GM18873 (cell line): ENCODE results near the gene SIRT7.
"Not testable (repeated sequence)": the region's sequence is repeated elsewhere in the genome, so short reads cannot be mapped to it uniquely, and the experiment has no call there.

ENCODE experiments used
- ATAC-seq: cut with Tn5 transposase; IDR thresholded peaks from one replicate; pipeline ENCODE4 v1.9.1; 2021; ENCODE audit warnings: mild to moderate bottlenecking, moderate library complexity, moderate number of reproducible peaks; ENCODE audit not compliant: unreplicated experiment, low FRiP score

The SIRT7 gene

GRCh38 chr17:81955058-81955681 lies 37.2 kb upstream of the SIRT7 start:
- no peak for ATAC-seq

DNA sequence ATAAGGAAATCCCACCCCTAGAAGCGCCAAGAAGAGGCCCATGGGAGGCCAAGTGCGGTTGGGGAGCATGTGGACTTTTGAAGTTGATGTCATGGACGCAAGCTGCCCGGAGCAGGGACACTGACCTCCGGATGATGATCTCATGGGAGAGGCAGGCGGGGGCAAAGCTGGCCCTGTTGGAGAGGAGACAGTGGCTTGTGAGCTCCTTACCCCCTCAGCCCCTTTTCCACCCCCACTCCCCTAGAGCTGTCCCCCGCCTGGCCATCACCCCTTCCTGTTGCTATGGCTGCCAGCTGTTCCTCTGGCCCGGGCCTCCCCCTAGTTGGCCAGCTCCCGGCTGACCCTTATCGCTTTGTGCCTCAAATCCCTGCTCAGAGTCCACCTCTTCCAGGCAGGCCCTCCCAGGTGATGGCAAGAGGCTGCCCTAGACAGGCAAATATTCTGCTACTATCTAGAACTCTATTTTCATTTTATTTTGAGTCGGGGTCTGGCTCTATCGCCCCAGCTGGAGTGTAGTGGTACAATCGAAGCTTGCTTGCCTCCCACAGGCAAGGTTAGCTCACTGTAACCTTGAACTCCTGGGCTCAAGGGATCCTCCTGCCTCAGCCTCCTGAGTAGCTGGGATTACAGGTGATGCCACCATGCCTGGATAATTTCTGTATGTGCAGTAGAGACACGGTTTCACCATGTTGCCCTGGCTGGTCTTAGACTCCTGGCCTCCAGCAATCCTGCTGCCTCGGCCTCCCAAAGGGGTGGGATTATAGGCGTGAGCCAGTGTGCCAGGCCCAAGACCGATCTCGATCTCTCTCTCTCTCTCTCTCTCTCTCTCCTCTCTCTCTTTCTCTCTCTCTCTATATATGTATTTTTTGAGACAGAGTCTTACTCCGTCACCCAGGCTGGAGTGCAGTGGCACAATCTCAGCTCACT lies 36.4 kb upstream of the SIRT7 start:
- ATAC-seq, result no peak

DNA sequence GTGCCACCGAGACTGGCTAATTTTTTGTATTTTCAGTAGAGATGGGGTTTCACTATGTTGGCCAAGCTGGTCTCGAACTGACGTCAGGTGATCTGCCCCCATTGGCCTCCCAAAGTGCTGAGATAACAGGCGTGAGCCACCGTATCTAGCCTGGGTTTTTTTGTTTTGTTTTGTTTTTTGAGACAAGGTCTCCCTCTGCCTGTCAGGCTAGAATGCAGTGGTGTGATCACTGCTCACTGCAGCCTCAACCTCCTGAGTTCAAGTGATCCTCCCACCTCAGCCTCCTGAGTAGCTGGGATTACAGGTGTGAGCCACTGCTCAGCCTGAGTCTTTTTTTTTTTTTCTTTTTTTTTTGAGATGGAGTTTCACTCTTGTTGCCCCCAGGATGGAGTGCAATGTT lies 35.5 kb upstream of the SIRT7 start:
- not testable (repeated sequence) for ATAC-seq

DNA sequence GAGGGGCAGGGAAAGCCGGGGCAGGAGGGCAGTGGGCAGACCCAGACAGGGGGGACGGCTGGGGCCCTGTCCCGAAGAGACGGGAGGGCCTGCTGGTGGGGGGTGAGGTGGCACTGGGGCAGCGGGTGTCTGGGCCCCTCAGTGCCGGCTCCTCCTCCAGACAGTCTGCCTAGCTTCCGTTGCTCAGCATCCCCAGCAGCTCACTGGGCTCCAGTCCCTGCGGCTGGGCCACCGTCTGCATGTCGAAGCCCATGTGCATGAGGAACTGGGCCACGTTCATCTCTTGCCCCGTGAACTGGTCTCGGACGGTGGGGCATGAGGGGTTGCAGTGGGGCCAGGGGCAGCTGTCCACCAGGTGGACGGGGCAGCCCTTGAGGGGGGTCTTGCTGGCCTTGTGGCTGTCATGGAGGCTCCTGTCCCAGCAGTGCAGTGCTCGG lies 34.8 kb upstream of the SIRT7 start:
- ATAC-seq, result no peak

- ATAC-seq, result no peak
These were observed 34.1 kb upstream of the SIRT7 start for GRCh38 chr17:81951785-81952684.

GRCh38 chr17:81950501-81950900 lies 32.5 kb upstream of the SIRT7 start:
- no peak for ATAC-seq

DNA sequence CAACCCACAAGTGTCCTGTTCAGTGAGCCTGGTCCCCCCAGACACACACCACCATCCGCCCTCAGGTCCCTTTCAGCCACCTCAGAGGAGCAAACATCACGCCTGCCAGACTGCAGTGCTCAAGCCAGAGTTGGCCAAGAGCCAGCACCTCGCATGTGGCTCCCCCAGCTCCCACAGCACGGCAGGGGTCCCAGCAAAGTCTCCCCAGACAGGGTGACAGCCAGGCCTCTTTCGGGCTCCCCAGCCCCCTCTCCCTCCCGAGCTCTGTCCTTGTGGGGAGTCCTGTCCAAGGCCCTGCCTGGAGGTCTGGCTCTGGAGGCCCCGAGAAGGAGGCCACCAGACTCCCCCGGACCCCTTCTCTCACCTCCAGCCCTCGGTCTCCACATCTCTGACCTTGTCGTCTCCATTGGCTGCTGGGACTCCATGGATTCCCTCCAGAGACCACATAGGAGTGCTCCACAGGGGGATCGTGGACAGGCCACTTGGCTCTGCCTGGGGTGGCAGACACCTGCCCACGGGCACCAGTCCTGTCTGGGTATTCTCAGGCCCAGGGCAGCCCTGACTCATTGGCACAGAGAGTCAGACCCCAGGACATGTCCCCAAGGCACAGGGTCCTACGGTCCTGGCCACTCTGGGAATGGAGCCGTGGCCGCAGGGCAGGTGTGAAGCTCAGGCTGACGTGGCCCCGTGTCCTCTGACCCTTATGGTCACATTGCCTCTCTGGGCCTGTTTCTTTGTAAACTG lies 30.8 kb upstream of the SIRT7 start:
- no peak for ATAC-seq

DNA sequence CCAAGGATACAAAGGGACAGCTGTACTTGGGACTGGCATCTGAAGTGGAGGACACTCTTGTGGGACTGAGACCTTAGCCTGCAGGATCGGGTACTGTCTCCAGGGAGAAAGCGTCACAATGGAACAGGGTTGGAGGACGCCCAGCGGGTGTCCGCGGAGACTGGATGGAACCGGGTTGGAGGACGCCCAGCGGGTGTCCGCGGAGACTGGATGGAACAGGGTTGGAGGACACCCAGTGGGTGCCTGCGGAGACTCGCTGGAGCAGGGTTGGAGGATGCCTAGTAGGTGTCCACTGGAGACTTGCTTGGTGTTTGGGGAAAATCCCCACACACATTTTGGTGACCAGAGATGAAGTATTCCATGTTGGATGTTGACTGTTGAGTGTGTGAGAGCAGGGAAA lies 29.2 kb upstream of the SIRT7 start, which contains the start of gene MYADML2:
Gene MYADML2 (minus strand): TSS at position 45 of the 400 bp plus-strand sequence. CDS start 5,492 bp downstream, outside the sequence.
- no peak for ATAC-seq

DNA sequence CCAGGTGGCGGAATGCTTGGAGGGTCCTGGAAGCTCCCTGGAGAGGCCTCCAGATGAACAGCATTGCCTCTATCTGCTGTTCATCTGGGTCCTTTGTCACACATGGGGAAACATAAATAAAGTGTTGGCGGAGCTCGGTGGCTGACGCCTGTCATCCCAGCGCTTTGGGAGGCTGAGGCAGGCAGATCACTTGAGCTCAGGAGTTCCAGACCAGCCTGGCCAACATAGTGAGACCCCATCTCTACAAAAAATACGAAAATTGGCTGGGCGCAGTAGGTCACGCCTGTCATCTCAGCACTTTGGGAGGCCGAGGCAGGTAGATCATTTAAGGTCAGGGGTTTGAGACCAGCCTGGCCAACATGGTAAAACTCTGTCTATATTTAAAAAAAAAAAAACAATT lies 26.9 kb upstream of the SIRT7 start:
- no peak for ATAC-seq

DNA sequence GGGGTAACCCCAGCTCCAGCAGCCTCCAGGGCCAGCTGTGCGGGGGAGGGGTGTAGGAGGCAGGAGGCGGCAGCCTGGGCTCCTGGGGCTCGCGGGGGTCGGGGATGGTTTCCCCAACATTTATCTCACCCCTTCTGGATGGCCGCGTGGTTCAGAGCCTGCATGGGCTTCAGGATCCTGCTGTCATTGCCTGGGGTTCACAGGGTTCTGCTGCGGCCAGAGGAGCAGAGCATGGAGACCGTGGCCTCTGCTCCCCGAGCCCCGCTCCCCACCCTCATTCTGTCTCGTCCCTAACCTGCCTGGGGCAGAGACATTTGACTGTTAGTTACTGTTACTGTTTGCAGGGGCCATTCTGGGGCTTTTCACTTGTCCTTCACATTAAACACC lies 24.2 kb upstream of the SIRT7 start:
- ATAC-seq, result no peak

DNA sequence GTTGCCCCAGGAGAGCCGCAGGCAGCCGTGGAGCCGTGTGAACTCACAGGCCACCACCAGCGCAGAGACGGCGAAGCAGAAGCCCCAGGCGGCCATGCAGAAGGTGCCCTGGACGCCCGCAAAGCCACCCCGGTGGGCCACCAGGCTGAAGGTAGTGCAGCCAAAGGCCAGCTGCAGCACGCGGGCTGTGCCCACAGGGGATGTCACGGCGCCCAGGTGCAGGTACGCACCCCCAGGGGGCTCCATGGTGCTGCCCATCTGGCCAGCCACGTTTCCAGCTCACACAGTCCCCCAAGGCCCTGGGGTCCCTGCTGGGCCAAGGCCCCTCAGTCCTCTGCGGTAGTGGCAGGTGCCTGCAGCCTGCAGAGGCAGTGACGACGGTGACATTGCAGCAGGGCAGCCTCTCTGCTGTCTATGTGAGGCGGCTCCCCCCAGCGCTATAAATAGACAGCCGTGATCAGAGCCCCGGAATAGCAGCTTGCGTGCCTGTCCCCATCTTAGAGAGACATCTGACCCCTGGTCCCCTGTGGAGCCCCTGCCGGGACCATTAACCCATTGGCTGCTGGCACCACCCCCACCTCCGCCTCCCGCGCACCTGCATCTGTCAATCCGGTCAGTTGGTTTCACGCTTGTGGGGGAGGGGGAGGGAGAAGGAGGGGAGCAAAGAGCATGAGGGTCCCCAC lies 23.6 kb upstream of the SIRT7 start:
- ATAC-seq, result no peak

- no peak for ATAC-seq
These were observed 22.8 kb upstream of the SIRT7 start for GRCh38 chr17:81940538-81941483.

- no peak for ATAC-seq
These were observed 22.0 kb upstream of the SIRT7 start for GRCh38 chr17:81939881-81940385.

DNA sequence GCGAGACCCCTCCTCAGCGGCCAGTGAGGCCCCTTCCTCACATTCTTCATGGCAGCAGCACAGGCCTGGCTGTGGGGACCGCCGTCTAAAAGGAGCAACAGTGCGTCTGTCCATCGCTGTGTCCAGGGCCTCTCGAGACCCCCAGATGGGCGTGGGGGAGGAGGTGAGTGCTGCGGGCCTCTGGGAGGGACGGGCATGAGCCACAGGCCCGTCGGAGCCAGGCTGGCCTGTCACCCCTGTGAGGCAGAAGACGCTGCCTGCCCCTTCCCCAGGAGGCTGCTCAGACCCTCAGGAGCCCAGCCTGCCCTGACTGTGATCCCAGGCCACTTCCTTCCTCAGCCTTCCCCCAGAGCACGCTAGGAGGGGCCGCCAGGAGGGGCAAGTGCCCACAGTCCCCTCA lies 21.2 kb upstream of the SIRT7 start:
- no peak for ATAC-seq

- ATAC-seq, result no peak
These were observed 17.7 kb upstream of the SIRT7 start for GRCh38 chr17:81935709-81936084.

DNA sequence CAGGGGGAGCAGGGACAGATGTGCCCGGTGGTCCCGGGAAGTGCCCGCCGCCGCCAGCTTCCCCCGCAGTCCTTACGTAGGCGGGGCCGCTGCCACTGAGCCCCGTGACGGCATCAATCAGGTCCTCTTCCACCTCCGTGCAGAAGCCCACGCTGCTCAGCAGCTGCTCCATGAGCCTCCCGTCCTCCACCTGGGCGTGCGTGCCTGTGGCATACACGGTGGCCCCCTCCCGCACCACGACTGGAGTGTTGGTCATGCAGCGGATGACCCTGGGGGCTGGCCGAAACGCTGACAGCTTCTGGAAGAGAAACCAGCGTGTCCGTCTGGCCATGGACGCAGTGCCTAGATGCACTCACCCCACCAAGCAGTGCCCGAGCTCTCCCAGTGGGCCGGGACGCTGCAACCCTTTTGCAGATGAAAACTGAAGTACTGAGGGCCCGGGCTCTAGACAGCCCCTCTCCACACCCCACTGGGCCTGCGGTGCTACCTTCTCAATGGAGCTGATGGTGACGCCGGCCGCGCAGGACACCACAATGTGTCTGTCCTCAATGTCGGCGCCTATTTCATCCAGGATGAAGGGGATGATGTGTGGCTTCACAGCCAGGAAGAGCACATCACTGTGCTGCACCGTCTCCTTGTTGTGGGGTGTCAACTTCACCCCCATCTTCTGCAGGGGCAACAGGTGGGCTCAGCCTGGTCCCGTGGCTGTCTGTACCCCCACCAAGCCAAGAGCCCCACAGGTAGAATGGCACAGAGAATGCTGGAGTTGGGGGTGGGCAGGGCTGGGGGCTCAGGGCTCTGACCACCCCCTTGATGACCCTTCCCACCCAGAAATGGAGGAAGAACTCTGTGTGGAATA lies 17.1 kb upstream of the SIRT7 start:
- ATAC-seq, result no peak

GRCh38 chr17:81934098-81934757 lies 16.3 kb upstream of the SIRT7 start:
- ATAC-seq, result no peak
